ENCODE data around the gene BCKDK. TPM values are rescaled to one million over a fixed set of nuclear protein-coding genes. Genes with fewer than 3 reads are reported as not detected.

Gene BCKDK
- polyA plus RNA-seq, 1 of the 3 experiments (the other 2 are of a cell fraction): 73.2 TPM

DNA sequence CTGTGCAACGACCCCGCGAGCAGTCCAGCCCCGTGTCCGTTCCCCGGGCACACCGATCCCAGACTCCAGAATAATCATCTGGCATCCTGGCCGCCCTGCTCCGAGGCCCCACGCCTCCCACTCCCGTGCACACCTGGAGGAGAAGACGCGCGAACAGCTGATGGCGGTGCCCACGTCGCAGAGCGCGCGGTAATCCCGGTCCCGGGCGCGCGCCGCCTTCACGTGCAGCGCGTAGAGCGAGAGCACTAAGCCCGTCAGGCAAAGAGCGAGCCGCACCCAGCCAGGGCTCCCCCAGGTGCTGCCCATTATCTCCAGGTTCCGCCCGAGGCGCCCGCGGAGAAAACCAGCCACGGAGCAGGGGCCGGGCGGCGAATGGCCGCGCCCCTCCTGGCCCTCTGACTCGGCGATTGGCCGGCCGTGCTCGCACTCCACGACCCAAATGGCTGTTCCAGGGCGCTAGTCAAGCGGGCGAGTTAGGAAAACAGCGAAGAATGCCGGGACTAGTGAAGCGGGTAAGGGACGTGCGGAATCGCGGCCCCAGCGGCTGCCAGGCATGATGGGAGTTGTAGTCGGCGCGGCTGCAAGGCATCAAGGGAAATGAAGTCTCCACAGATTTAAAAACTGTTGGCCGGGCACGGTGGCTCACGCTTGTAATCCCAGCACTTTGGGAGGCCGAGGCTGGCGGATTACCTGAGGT, 13.6 kb upstream of the BCKDK start, which contains the start of gene VKORC1:
VKORC1 (minus strand) TSS at position 374 of the 697 bp plus-strand sequence; CDS start at position 306, 68 bp downstream.
- POLR2A ChIA-PET: interaction anchor here (0.5 to 1.8 kb wide), 7 partner anchors 8 to 348 kb away, joined by 3 to 10 read pairs (median 5); partner anchors contain the start of genes FUS, KAT8 and ZNF843
- TF ChIP-seq SIN3A (IDR thresholded peaks at IDR 0.05; ENCODE audit: borderline replicate concordance, low read depth, low read length) (0 out of 2 replicates have a peak, but pooled peaks have one; percentile 47), SMC3 (IDR thresholded peaks at IDR 0.05; ENCODE audit: low read depth, low read length) (no peak), FOXJ3 (CRISPR knock-in tag; IDR thresholded peaks at IDR 0.05) (no peak; the same call in 1 of the 2 replicates), NFIC (IDR thresholded peaks at IDR 0.05; ENCODE audit: borderline replicate concordance) (no peak), EP300 (IDR thresholded peaks at IDR 0.05; ENCODE audit: borderline replicate concordance in 1 of 2, low read depth in 1 of 2, low read length in 1 of 2) (peak in 1 of 2 experiments; percentile 29; a peak in 1 of 4 replicates), ELF1 (IDR thresholded peaks at IDR 0.05) (peak; percentile 72), CHD2 (IDR thresholded peaks at IDR 0.05; ENCODE audit: low read length, partially characterized antibody) (no peak), TEAD4 (IDR thresholded peaks at IDR 0.05; ENCODE audit: borderline replicate concordance, insufficient read depth) (no peak), YY1 (IDR thresholded peaks at IDR 0.05; ENCODE audit: low read depth) (peak; percentile 42; the same call in 1 of the 2 replicates), POLR2AphosphoS5 (IDR thresholded peaks at IDR 0.05; ENCODE audit: low read depth, low read length) (0 out of 2 replicates have a peak, but pooled peaks have one; percentile 52), RAD21 (IDR thresholded peaks at IDR 0.05; ENCODE audit: low read length) (no peak), RXRA (IDR thresholded peaks at IDR 0.05; ENCODE audit: borderline replicate concordance, low read depth) (no peak), TCF12 (IDR thresholded peaks at IDR 0.05) (peak; percentile 34; the same call in 1 of the 2 replicates), RCOR1 (IDR thresholded peaks at IDR 0.05; ENCODE audit: low read length) (no peak), GABPA (IDR thresholded peaks at IDR 0.05; ENCODE audit: low read depth) (peak; percentile 60), EZH2phosphoT487 (IDR thresholded peaks at IDR 0.05; ENCODE audit: borderline replicate concordance, low read depth) (no peak), RFX5 (IDR thresholded peaks at IDR 0.05; ENCODE audit: low read length) (peak; percentile 54; the same call in 1 of the 2 replicates), MXI1 (IDR thresholded peaks at IDR 0.05; ENCODE audit: low read depth, low read length) (peak; percentile 75; the same call in 1 of the 2 replicates), GATA2 (CRISPR knock-in tag; IDR thresholded peaks at IDR 0.05) (no peak), FOSL2 (IDR thresholded peaks at IDR 0.05; ENCODE audit: borderline replicate concordance, low read depth) (no peak)
- TF ChIP-seq, protein P1, sequence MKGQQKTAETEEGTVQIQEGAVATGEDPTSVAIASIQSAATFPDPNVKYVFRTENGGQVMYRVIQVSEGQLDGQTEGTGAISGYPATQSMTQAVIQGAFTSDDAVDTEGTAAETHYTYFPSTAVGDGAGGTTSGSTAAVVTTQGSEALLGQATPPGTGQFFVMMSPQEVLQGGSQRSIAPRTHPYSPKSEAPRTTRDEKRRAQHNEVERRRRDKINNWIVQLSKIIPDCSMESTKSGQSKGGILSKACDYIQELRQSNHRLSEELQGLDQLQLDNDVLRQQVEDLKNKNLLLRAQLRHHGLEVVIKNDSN (IDR thresholded peaks at IDR 0.05; ENCODE audit: borderline replicate concordance, low read depth): no peak
- TF ChIP-seq, protein P2, sequence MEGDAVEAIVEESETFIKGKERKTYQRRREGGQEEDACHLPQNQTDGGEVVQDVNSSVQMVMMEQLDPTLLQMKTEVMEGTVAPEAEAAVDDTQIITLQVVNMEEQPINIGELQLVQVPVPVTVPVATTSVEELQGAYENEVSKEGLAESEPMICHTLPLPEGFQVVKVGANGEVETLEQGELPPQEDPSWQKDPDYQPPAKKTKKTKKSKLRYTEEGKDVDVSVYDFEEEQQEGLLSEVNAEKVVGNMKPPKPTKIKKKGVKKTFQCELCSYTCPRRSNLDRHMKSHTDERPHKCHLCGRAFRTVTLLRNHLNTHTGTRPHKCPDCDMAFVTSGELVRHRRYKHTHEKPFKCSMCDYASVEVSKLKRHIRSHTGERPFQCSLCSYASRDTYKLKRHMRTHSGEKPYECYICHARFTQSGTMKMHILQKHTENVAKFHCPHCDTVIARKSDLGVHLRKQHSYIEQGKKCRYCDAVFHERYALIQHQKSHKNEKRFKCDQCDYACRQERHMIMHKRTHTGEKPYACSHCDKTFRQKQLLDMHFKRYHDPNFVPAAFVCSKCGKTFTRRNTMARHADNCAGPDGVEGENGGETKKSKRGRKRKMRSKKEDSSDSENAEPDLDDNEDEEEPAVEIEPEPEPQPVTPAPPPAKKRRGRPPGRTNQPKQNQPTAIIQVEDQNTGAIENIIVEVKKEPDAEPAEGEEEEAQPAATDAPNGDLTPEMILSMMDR (IDR thresholded peaks at IDR 0.05): no peak
- TF ChIP-seq, protein P3, sequence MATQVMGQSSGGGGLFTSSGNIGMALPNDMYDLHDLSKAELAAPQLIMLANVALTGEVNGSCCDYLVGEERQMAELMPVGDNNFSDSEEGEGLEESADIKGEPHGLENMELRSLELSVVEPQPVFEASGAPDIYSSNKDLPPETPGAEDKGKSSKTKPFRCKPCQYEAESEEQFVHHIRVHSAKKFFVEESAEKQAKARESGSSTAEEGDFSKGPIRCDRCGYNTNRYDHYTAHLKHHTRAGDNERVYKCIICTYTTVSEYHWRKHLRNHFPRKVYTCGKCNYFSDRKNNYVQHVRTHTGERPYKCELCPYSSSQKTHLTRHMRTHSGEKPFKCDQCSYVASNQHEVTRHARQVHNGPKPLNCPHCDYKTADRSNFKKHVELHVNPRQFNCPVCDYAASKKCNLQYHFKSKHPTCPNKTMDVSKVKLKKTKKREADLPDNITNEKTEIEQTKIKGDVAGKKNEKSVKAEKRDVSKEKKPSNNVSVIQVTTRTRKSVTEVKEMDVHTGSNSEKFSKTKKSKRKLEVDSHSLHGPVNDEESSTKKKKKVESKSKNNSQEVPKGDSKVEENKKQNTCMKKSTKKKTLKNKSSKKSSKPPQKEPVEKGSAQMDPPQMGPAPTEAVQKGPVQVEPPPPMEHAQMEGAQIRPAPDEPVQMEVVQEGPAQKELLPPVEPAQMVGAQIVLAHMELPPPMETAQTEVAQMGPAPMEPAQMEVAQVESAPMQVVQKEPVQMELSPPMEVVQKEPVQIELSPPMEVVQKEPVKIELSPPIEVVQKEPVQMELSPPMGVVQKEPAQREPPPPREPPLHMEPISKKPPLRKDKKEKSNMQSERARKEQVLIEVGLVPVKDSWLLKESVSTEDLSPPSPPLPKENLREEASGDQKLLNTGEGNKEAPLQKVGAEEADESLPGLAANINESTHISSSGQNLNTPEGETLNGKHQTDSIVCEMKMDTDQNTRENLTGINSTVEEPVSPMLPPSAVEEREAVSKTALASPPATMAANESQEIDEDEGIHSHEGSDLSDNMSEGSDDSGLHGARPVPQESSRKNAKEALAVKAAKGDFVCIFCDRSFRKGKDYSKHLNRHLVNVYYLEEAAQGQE (IDR thresholded peaks at IDR 0.05; ENCODE audit: low read depth, low read length): no peak
- TF ChIP-seq, protein P4, sequence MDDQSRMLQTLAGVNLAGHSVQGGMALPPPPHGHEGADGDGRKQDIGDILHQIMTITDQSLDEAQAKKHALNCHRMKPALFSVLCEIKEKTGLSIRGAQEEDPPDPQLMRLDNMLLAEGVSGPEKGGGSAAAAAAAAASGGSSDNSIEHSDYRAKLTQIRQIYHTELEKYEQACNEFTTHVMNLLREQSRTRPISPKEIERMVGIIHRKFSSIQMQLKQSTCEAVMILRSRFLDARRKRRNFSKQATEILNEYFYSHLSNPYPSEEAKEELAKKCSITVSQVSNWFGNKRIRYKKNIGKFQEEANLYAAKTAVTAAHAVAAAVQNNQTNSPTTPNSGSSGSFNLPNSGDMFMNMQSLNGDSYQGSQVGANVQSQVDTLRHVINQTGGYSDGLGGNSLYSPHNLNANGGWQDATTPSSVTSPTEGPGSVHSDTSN (IDR thresholded peaks at IDR 0.05): peak; percentile 81
- TF ChIP-seq, protein P5, sequence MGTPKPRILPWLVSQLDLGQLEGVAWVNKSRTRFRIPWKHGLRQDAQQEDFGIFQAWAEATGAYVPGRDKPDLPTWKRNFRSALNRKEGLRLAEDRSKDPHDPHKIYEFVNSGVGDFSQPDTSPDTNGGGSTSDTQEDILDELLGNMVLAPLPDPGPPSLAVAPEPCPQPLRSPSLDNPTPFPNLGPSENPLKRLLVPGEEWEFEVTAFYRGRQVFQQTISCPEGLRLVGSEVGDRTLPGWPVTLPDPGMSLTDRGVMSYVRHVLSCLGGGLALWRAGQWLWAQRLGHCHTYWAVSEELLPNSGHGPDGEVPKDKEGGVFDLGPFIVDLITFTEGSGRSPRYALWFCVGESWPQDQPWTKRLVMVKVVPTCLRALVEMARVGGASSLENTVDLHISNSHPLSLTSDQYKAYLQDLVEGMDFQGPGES (IDR thresholded peaks at IDR 0.05; ENCODE audit: low read depth, low read length): no peak

More for the DNA sequence above, 13.6 kb upstream of the BCKDK start, which contains the start of gene VKORC1:
- no peaks in the 10 kb centered on the region for H3K27me3 ChIP-seq (ENCODE audit: insufficient read depth)
- H3K36me3 ChIP-seq (replicated peaks in 1 of 2; ENCODE audit: control insufficient read depth in 1 of 2, insufficient read depth in 2 of 2, low read length in 1 of 2): no peaks in the 10 kb centered on the region
- CTCF ChIA-PET: interaction anchor here (2.6 kb wide), 1 partner anchor 48 kb away, joined by 13 read pairs; no protein-coding TSS in a partner anchor
- H4K20me1 ChIP-seq (ENCODE audit: insufficient read depth): peaks cover 7% of the 10 kb centered on the region; the same call in 1 of the 2 replicates
- H3F3A ChIP-seq (replicated peaks; ENCODE audit: insufficient read depth): no peaks in the 10 kb centered on the region
- peaks cover 4 to 16% of the 10 kb centered on the region in 2 experiments; a peak in 2 of 4 replicates for H3K4me1 ChIP-seq (ENCODE audit: control insufficient read depth in 1 of 2, insufficient read depth in 2 of 2, low read depth in 1 of 2, low read length in 1 of 2)
- peak; percentile 93 for DNase-seq
- WGBS (ENCODE audit: low lambda C conversion rate): 1% methylated on average over 19 of the region's 69 CpGs
- peak within 1 kb of the TSS; percentile 73 to 78 for H3K27ac ChIP-seq (ENCODE audit: low read depth in 2 of 2, low read length in 1 of 2)
- peak within 1 kb of the TSS; percentile 100 for H3K4me2 ChIP-seq
- H2AFZ ChIP-seq (ENCODE audit: low read depth): peak within 1 kb of the TSS; percentile 80; the same call in 1 of the 2 replicates
- peak within 1 kb of the TSS; percentile 92 for H3K9ac ChIP-seq
- H3K9me2 ChIP-seq: no peaks in the 10 kb centered on the region
- H3K4me3 ChIP-seq (ENCODE audit: low read depth in 2 of 2, low read length in 1 of 2): peak within 1 kb of the TSS; percentile 68 to 100
- no peaks in the 10 kb centered on the region for H3K9me3 ChIP-seq
- H3K79me2 ChIP-seq (ENCODE audit: insufficient read depth): peaks cover 48% of the 10 kb centered on the region
